ENCODE results near the gene SYT1. TPM values are rescaled to one million over a fixed set of nuclear protein-coding genes. Genes with fewer than 3 reads are reported as not detected.

SYT1 gene
- total RNA-seq, 1 experiment from 2014 or later = 44.9 TPM

GRCh38 chr12:79138872-79139271 lies 274.3 kb downstream of the SYT1 start:
- Histone ChIP-seq H3K9me3 (ENCODE audit: control insufficient read depth in 1 of 2, insufficient read depth in 1 of 2, low read depth in 1 of 2, low read length in 2 of 2) (no peaks in the 10 kb centered on the region), H3K9me2 (ENCODE audit: insufficient read depth) (no peaks in the 10 kb centered on the region), H4K20me1 (ENCODE audit: insufficient read depth) (no peaks in the 10 kb centered on the region), H3K36me3 (ENCODE audit: control insufficient read depth in 1 of 2, insufficient read depth in 2 of 2, low read length in 2 of 2) (no peaks in the 10 kb centered on the region), H3K27ac (ENCODE audit: low read depth, low read length) (no peak overlapping the region), H3K4me2 (ENCODE audit: low read length) (no peak overlapping the region), H2AFZ (ENCODE audit: low read depth, low read length, poor library complexity, severe bottlenecking) (no peak overlapping the region), H3K9ac (ENCODE audit: low read length) (no peak overlapping the region), H3K79me2 (ENCODE audit: insufficient read depth, low read length) (no peaks in the 10 kb centered on the region), H3K27me3 (ENCODE audit: insufficient read depth, low read length) (no peaks in the 10 kb centered on the region), H3K4me1 (ENCODE audit: control insufficient read depth in 1 of 2, insufficient read depth in 2 of 2, low read length in 2 of 2) (no peaks in the 10 kb centered on the region), H3K4me3 (replicated peaks in 1 of 2; ENCODE audit: low read depth in 1 of 2, low read length in 2 of 2) (no peak overlapping the region)
- ChIA-PET CTCF (no interaction called here), RAD21 (ENCODE audit: low non-redundant PET in 1 of 2, low total read pairs in 2 of 2, uncharacterized antibody in 2 of 2, unreplicated experiment in 2 of 2) (no interaction called here), POLR2A (no interaction called here)
- intact Hi-C loops (cut with micrococcal nuclease) = no loop called here
- ATAC-seq (no peak), DNase-seq (ENCODE audit: low read depth, low spot score) (no peak)
- TF ChIP-seq CEBPB (IDR thresholded peaks at IDR 0.05; ENCODE audit: low read depth) = no peak
- no TSS peak for BruUV-seq (replicated peaks)

GRCh38 chr12:79140711-79141110 lies 276.1 kb downstream of the SYT1 start:
- TF ChIP-seq SP1 (IDR thresholded peaks at IDR 0.05; ENCODE audit: low read depth) (no peak), EZH2 (IDR thresholded peaks at IDR 0.05) (no peak), RAD21 (IDR thresholded peaks at IDR 0.05; ENCODE audit: low read depth) (no peak), YY1 (IDR thresholded peaks at IDR 0.05; ENCODE audit: extremely low read depth, insufficient replicate concordance, low read depth, low read length) (no peak), EGR1 (IDR thresholded peaks at IDR 0.05; ENCODE audit: low read depth) (no peak), CBX3 (IDR thresholded peaks at IDR 0.05; ENCODE audit: low read depth) (no peak), MAX (IDR thresholded peaks at IDR 0.05) (no peak), CTCF (IDR thresholded peaks at IDR 0.05 in 2 of 3, conservative IDR thresholded peaks at IDR 0.05 in 1 of 3; ENCODE audit: borderline replicate concordance in 1 of 3, insufficient read depth in 1 of 3, low read depth in 2 of 3, low read length in 2 of 3) (no peak), CEBPB (IDR thresholded peaks at IDR 0.05; ENCODE audit: low read depth) (no peak), EZH2phosphoT487 (IDR thresholded peaks at IDR 0.05; ENCODE audit: borderline replicate concordance) (no peak), SIN3A (IDR thresholded peaks at IDR 0.05; ENCODE audit: low read depth) (no peak), ELF1 (IDR thresholded peaks at IDR 0.05; ENCODE audit: borderline replicate concordance, low read depth) (no peak)
- Histone ChIP-seq H3K4me1 (ENCODE audit: control insufficient read depth in 1 of 2, insufficient read depth in 2 of 2, low read length in 2 of 2) (no peaks in the 10 kb centered on the region), H3K9me3 (ENCODE audit: control insufficient read depth in 1 of 2, insufficient read depth in 1 of 2, low read depth in 1 of 2, low read length in 2 of 2) (no peaks in the 10 kb centered on the region), H3K9ac (ENCODE audit: low read length) (no peak overlapping the region), H3K79me2 (ENCODE audit: insufficient read depth, low read length) (no peaks in the 10 kb centered on the region), H4K20me1 (ENCODE audit: insufficient read depth) (no peaks in the 10 kb centered on the region), H3K9me2 (ENCODE audit: insufficient read depth) (no peaks in the 10 kb centered on the region), H3K36me3 (ENCODE audit: control insufficient read depth in 1 of 2, insufficient read depth in 2 of 2, low read length in 2 of 2) (no peaks in the 10 kb centered on the region), H3K4me2 (ENCODE audit: low read length) (no peak overlapping the region), H3K27ac (ENCODE audit: low read depth, low read length) (no peak overlapping the region), H3K27me3 (ENCODE audit: insufficient read depth, low read length) (no peaks in the 10 kb centered on the region), H3K4me3 (replicated peaks in 1 of 2; ENCODE audit: low read depth in 1 of 2, low read length in 2 of 2) (no peak overlapping the region), H2AFZ (ENCODE audit: low read depth, low read length, poor library complexity, severe bottlenecking) (no peak overlapping the region)
- ATAC-seq (no peak), DNase-seq (ENCODE audit: low read depth, low spot score) (no peak)
- ChIA-PET CTCF (no interaction called here), POLR2A (no interaction called here), RAD21 (ENCODE audit: low non-redundant PET in 1 of 2, low total read pairs in 2 of 2, uncharacterized antibody in 2 of 2, unreplicated experiment in 2 of 2) (interaction anchor here in 1 of 2 experiments (0.5 kb wide), 1 partner anchor 15 kb away, joined by 3 read pairs; no protein-coding TSS in a partner anchor)
- intact Hi-C loops (cut with micrococcal nuclease) = no loop called here
- no TSS peak for BruUV-seq (replicated peaks)

All from HCT116 (cell line).